Heart left ventricle (tissue), 16 donors: Measurements from ENCODE around the gene CCDC74B. TPM values are rescaled to one million over a fixed set of nuclear protein-coding genes. Genes with fewer than 3 reads are reported as not detected.

Source experiments
- ATAC-seq, 4 donors: fragments of 200-7000 bp; cut with Tn5 transposase; one replicate each; pipeline ENCODE4 v1.9.1; 2020 to 2022; ENCODE audit warnings: moderate library complexity in 4 of 4, mild to moderate bottlenecking in 3 of 4, moderate number of reproducible peaks in 1 of 4
- DNase-seq, 5 donors: peaks; one replicate each; pipeline ENCODE4 v3.0.0-alpha.2; 2020
- H3K27ac ChIP-seq, 12 donors: fragments of 200-600 bp; sonication (generic) in 4 of 12; one replicate each; pipeline versions ENCODE4 v1.5.0 to v1.8.0; 2016 to 2022; ENCODE audit warnings: mild to moderate bottlenecking in 2 of 12
- H3K27me3 ChIP-seq, 9 donors: fragments of 200-600 bp; sonication (generic) in 2 of 9; one replicate each; pipeline versions ENCODE4 v1.5.1 to v1.8.0; 2016 to 2022; ENCODE audit warnings: mild to moderate bottlenecking in 3 of 9
- H3K36me3 ChIP-seq, 9 donors: fragments of 200-600 bp; sonication (generic) in 2 of 9; one replicate each; pipeline versions ENCODE4 v1.5.0 to v1.8.0; 2018 to 2022; ENCODE audit warnings: mild to moderate bottlenecking in 2 of 9
- H3K4me1 ChIP-seq, 12 donors: fragments of 200-600 bp; sonication (generic) in 4 of 12; one replicate each; pipeline versions ENCODE4 v1.5.0 to v1.8.0; 2016 to 2022; ENCODE audit warnings: mild to moderate bottlenecking in 3 of 12
- H3K4me3 ChIP-seq, 12 donors: fragments of 200-600 bp; sonication (generic) in 4 of 12; one replicate each; pipeline versions ENCODE4 v1.5.0 to v1.8.0; 2017 to 2022; ENCODE audit warnings: mild to moderate bottlenecking in 9 of 12, moderate library complexity in 4 of 12
- H3K9me3 ChIP-seq, 12 donors: fragments of 200-600 bp; sonication (generic) in 4 of 12; one replicate each; pipeline versions ENCODE4 v1.5.0 to v1.8.0; 2016 to 2022; ENCODE audit warnings: mild to moderate bottlenecking in 1 of 12
- POLR2A ChIP-seq, 2 donors: fragments of 450-650 bp; IDR thresholded peaks; one replicate each; pipeline ENCODE4 v1.6.1; 2017; ENCODE audit warnings: antibody characterized with exemption in 2 of 2, mild to moderate bottlenecking in 2 of 2, moderate library complexity in 2 of 2
- WGBS, 4 donors: extraction: QIAGEN DNeasy Blood & Tissue Kit in 2 of 4; methylation state at CpG; one replicate each; pipeline versions ENCODE4 v1.1.5 to v1.1.7; 2013 to 2018; 5-methylcytosine and 5-hydroxymethylcytosine counted together
- intact Hi-C, 10 donors: fragments of 100-400 bp; cut with DNase I; formaldehyde crosslinking; loops; one replicate each; pipeline versions ENCODE4 v1.11.1 to v1.14.2; 2022
- polyA plus RNA-seq, 2 donors: library from polyadenylated mRNA; stranded (reverse); fragments of 200-250 nt; gene quantifications; one replicate each; pipeline ENCODE4 v1.2.3, GENCODE V29; 2013
- total RNA-seq, 9 donors: library from RNA; depleted of rRNA in 2 of 9; stranded (reverse); fragments of >200 nt in 2 of 9; fragmentation: NEBNext Ultra II Directional in 3 of 9; extraction: Animal tissue kit (Norgen Biotek cat#: 25700) in 3 of 9; gene quantifications; one replicate each; pipeline versions ENCODE4 v1.1.0 to v1.2.4, GENCODE V29; 2016 to 2023
- TF ChIP-seq, protein P1 (sequence below), 12 donors: fragments of 200-600 bp; sonication (generic) in 4 of 12; IDR thresholded peaks; one replicate each; pipeline versions ENCODE4 v1.5.0 to v1.8.0; 2018 to 2022; ENCODE audit warnings: antibody characterized with exemption in 12 of 12, mild to moderate bottlenecking in 5 of 12
- donor health status: ischemic (EF 13 %, LVEDD 7.1; RV severe dilation, severe dysfunction).
- donor health status: healthy with polysubstance abuse.
- donor health status: DM: no; HTN: yes; CAD: no.
- donor health status: DM: no; HTN: no; CAD: no.
- donor health status: ischemic (EF 25% LVEDD 6.9; RV normal size, moderate dysfunction).
- donor health status: ischemic (EF 25% LVEDD 5.7; RV mildly dilated, moderate dysfunction).
- donor health status: healthy.
- donor health status: DM: yes; HTN: yes; CAD: no.
- donor health status: ischemic (EF 35%, LVEDD 5.7; RV mildly dilated, moderate dysfunction).
- donor health status: nonischemic (EF 11% LVEDD 7.7; RV severe dilation, severe dysfunction).
- donor health status: DM: yes; HTN: yes; CAD: no.
- donor health status: PGD.
- donor health status: ischemic (EF 29% LVEDD 5.4; RV normal size, mild dysfunction).
- donor health status: nonischemic (EF 23%, LVEDD 6.1; RV moderate dilation, normal function).

The CCDC74B gene
- total and polyA plus RNA-seq, 11 donors, result 0.14 to 2.3 (median 0.52) TPM; not detected in 1

GRCh38 chr2:130187268-130187667, 42.4 kb upstream of the CCDC74B start:
- DNase-seq, result no peak
- H3K27ac ChIP-seq, result no peak overlapping the region
- no peak for ATAC-seq
- peaks cover 0 to 11% (median 6%) of the 10 kb centered on the region in 9 donors for H3K36me3 ChIP-seq
- no peak overlapping the region for H3K4me3 ChIP-seq
- TF ChIP-seq, protein P1, sequence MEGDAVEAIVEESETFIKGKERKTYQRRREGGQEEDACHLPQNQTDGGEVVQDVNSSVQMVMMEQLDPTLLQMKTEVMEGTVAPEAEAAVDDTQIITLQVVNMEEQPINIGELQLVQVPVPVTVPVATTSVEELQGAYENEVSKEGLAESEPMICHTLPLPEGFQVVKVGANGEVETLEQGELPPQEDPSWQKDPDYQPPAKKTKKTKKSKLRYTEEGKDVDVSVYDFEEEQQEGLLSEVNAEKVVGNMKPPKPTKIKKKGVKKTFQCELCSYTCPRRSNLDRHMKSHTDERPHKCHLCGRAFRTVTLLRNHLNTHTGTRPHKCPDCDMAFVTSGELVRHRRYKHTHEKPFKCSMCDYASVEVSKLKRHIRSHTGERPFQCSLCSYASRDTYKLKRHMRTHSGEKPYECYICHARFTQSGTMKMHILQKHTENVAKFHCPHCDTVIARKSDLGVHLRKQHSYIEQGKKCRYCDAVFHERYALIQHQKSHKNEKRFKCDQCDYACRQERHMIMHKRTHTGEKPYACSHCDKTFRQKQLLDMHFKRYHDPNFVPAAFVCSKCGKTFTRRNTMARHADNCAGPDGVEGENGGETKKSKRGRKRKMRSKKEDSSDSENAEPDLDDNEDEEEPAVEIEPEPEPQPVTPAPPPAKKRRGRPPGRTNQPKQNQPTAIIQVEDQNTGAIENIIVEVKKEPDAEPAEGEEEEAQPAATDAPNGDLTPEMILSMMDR (IDR thresholded peaks at IDR 0.05), result no peak
- TF ChIP-seq POLR2A (IDR thresholded peaks at IDR 0.05), result no peak
- no peaks in the 10 kb centered on the region for H3K27me3 ChIP-seq
- H3K4me1 ChIP-seq, result peaks cover 0 to 21% (median 10%) of the 10 kb centered on the region in 12 donors
- intact Hi-C loops, result loop anchor here in 2 of 10 donors (5.0 to 10.0 kb wide), 3 partner anchors 148 to 1300 kb away; no protein-coding TSS in a partner anchor
- H3K9me3 ChIP-seq, result no peaks in the 10 kb centered on the region
- 75 to 86% (median 77%) methylated on average over 5 to 8 of the region's 8 CpGs for WGBS, 4 donors

- Histone ChIP-seq H3K36me3 (peaks cover 0 to 10% (median 6%) of the 10 kb centered on the region in 9 donors), H3K4me1 (peaks cover 0 to 21% (median 10%) of the 10 kb centered on the region in 12 donors), H3K4me3 (no peak overlapping the region), H3K27me3 (no peaks in the 10 kb centered on the region), H3K9me3 (no peaks in the 10 kb centered on the region), H3K27ac (no peak overlapping the region)
- no peak for TF ChIP-seq POLR2A (IDR thresholded peaks at IDR 0.05)
- TF ChIP-seq, protein P1 (IDR thresholded peaks at IDR 0.05), result no peak
- no peak for ATAC-seq
- no peak for DNase-seq
- intact Hi-C loops, result loop anchor here in 2 of 10 donors (5.0 to 10.0 kb wide), 3 partner anchors 148 to 1301 kb away; no protein-coding TSS in a partner anchor
- WGBS, 4 donors, result 80 to 91% (median 87%) methylated on average over 5 of the region's 5 CpGs
Measured at GRCh38 chr2:130186391-130186790, 41.5 kb upstream of the CCDC74B start.

GRCh38 chr2:130185896-130186295, 41.0 kb upstream of the CCDC74B start:
- H3K4me1 ChIP-seq, result peaks cover 0 to 22% (median 11%) of the 10 kb centered on the region in 12 donors
- intact Hi-C loops, result loop anchor here in 2 of 10 donors (5.0 to 10.0 kb wide), 3 partner anchors 149 to 1301 kb away; no protein-coding TSS in a partner anchor
- ATAC-seq (no peak), DNase-seq (no peak)
- H3K4me3 ChIP-seq, result no peak overlapping the region
- no peaks in the 10 kb centered on the region for H3K9me3 ChIP-seq
- H3K36me3 ChIP-seq, result peaks cover 0 to 5% (median under 1%) of the 10 kb centered on the region in 9 donors
- H3K27me3 ChIP-seq, result no peaks in the 10 kb centered on the region
- peak overlapping the region in 1 of 12 donors; percentile 41 for H3K27ac ChIP-seq
- TF ChIP-seq, protein P1 (IDR thresholded peaks at IDR 0.05), result no peak
- TF ChIP-seq POLR2A (IDR thresholded peaks at IDR 0.05), result no peak
- 56 to 72% (median 64%) methylated on average over 4 of the region's 4 CpGs for WGBS, 4 donors

DNA sequence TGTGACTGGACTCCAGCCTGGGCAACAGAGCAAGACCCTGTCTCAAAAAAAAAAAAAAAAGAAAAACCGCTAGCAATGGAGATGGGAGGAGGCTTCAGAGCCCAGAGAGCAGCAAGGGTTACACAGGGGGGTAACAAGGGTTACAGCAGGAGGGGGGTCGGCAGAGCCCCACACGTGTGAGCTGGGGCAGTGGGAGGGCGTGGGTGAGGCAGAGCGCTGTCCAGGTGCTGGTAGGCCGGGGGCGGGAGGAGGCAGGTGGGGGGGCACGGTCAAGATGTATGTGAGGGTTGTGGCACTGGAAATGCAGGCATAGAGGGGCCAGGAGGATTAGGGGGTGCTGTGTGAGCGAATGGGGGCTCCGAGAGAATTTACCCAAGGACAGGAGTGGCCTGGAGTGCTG, 40.5 kb upstream of the CCDC74B start:
- no peaks in the 10 kb centered on the region for H3K27me3 ChIP-seq
- H3K4me1 ChIP-seq, result peaks cover 2 to 27% (median 16%) of the 10 kb centered on the region in 12 donors
- DNase-seq (no peak), ATAC-seq (no peak)
- 79 to 86% (median 83%) methylated on average over 8 to 10 of the region's 10 CpGs for WGBS, 4 donors
- H3K27ac ChIP-seq, result peak overlapping the region in 1 of 12 donors; percentile 41
- intact Hi-C loops, result loop anchor here in 2 of 10 donors (5.0 to 10.0 kb wide), 3 partner anchors 149 to 1302 kb away; no protein-coding TSS in a partner anchor
- H3K9me3 ChIP-seq, result no peaks in the 10 kb centered on the region
- TF ChIP-seq, protein P1 (IDR thresholded peaks at IDR 0.05), result no peak
- TF ChIP-seq POLR2A (IDR thresholded peaks at IDR 0.05), result no peak
- H3K36me3 ChIP-seq, result peaks cover 0 to 4% (median 0%) of the 10 kb centered on the region in 9 donors
- H3K4me3 ChIP-seq, result no peak overlapping the region
